Measurements from ENCODE around the gene SLC24A3. TPM values are rescaled to one million over a fixed set of nuclear protein-coding genes. Genes with fewer than 3 reads are reported as not detected.

Gene SLC24A3
- total and polyA plus RNA-seq, 12 donors, result 0.21 to 2.6 (median 0.84) TPM

DNA sequence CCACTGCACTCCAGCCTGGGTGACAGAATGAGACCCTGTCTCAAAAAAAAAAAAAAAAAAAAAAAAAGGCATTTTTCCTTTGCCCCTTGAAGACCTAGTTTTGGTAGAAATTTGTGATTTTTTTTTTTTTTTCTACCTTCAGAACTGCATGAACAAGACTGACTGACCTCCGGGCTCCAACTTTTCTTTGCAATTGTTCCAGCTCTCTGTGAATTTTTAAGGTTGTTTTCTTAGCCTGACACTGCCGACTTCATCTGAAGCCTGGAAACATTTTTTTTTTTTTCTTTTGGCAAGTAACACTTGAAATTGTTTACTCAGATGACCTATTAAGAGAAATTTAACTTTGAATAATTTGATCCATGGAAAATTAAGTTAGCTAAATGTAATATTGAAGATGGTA lies 73.0 kb downstream of the SLC24A3 start:
- intact Hi-C loops (cut with DNase I), result no loop called here
- DNase-seq (no peak), ATAC-seq (no peak)
- Histone ChIP-seq H3K27me3 (no peaks in the 10 kb centered on the region), H3K27ac (peak overlapping the region in 1 of 10 donors; percentile 9), H3K4me1 (peaks cover 0 to 15% (median 0%) of the 10 kb centered on the region in 9 donors), H3K36me3 (no peaks in the 10 kb centered on the region), H3K9me3 (no peaks in the 10 kb centered on the region), H3K4me3 (no peak overlapping the region)
- no peak for TF ChIP-seq CTCF (IDR thresholded peaks at IDR 0.05)
- WGBS, 2 donors, result 38 to 59% methylated on average over 2 of the region's 2 CpGs

- ATAC-seq (no peak), DNase-seq (no peak)
- Histone ChIP-seq H3K27ac (no peak overlapping the region), H3K9me3 (no peaks in the 10 kb centered on the region), H3K4me1 (peaks cover 0 to 15% (median 0%) of the 10 kb centered on the region in 9 donors), H3K27me3 (no peaks in the 10 kb centered on the region), H3K4me3 (no peak overlapping the region), H3K36me3 (no peaks in the 10 kb centered on the region)
- TF ChIP-seq CTCF (IDR thresholded peaks at IDR 0.05), result no peak
- intact Hi-C loops (cut with DNase I), result no loop called here
- WGBS, 2 donors, result 63 to 86% methylated on average over 2 of the region's 2 CpGs
These were observed 75.6 kb downstream of the SLC24A3 start for GRCh38 chr20:19288061-19288460.

DNA sequence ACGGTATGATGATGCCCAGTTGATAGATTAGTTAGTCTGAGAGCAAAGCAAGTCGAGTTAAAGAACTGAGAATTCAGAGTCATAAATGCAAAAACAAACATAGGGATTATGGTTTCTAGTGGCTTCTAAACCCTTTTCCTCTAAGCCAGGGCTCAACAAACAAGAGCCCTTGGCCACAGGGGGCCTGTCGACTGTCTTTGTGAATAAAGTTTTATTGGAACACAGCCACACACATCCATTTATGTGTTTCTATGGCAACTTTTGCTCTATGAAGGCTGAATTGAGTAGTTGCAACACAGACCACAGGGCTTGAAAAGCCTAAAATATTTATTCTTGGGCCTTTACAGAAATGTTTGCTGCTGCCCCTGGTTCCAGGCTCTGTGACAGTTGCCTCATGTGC lies 76.2 kb downstream of the SLC24A3 start:
- H3K4me3 ChIP-seq, result no peak overlapping the region
- intact Hi-C loops (cut with DNase I), result no loop called here
- WGBS, 2 donors, result 74 to 79% methylated on average over 3 of the region's 3 CpGs
- H3K9me3 ChIP-seq, result no peaks in the 10 kb centered on the region
- no peak for TF ChIP-seq CTCF (IDR thresholded peaks at IDR 0.05)
- H3K27me3 ChIP-seq, result no peaks in the 10 kb centered on the region
- ATAC-seq, result no peak
- no peak overlapping the region for H3K27ac ChIP-seq
- H3K36me3 ChIP-seq, result no peaks in the 10 kb centered on the region
- peaks cover 0 to 15% (median 0%) of the 10 kb centered on the region in 9 donors for H3K4me1 ChIP-seq
- DNase-seq, result no peak

DNA sequence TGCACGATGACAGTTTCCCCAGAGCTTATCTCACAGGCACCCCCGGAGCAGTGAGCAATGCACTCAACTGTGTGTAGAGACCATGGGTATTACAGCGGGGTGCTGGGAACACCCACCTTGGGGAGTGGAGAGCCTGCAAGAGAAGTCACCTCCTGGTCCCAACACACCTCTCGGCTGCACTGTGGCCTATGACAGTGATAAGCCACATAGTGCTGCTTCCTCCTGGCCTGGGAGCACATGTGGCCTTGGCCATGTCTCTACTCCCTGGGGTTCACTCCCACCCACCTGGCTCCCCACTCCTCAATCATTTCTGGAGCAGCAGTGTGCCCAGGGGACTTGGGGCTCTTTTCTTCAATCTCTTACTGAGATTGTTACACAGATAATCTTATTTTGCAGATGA lies 77.0 kb downstream of the SLC24A3 start:
- Histone ChIP-seq H3K27me3 (no peaks in the 10 kb centered on the region), H3K27ac (no peak overlapping the region), H3K9me3 (peaks cover 0 to 3% (median 0%) of the 10 kb centered on the region in 11 donors), H3K4me3 (no peak overlapping the region), H3K36me3 (no peaks in the 10 kb centered on the region), H3K4me1 (peaks cover 0 to 15% (median 0%) of the 10 kb centered on the region in 9 donors)
- intact Hi-C loops (cut with DNase I), result no loop called here
- no peak for ATAC-seq
- 85 to 90% methylated on average over 4 of the region's 4 CpGs for WGBS, 2 donors
- DNase-seq, result no peak
- TF ChIP-seq CTCF (IDR thresholded peaks at IDR 0.05), result no peak
